MCF 10A (cell line): Measurements from ENCODE around the gene TAF8. TPM values are rescaled to one million over a fixed set of nuclear protein-coding genes. Genes with fewer than 3 reads are reported as not detected.

Source experiments
- BruUV-seq: library from RNA; stranded (reverse); fragments of 400-500 nt; replicated peaks from 2 replicates; lab custom pipeline; 2021; lab: Mats Ljungman, UMichigan
- CTCF ChIA-PET: fragments of 300-600 bp; sonication (Branson Sonifier 250); formaldehyde crosslinking; extraction: SDS; loops from one replicate; lab custom pipeline; 2021; ENCODE audit warnings: antibody characterized with exemption, inconsistent platforms; lab: Yijun Ruan, JAX
- POLR2A ChIA-PET: fragments of 300-600, 350-650 bp; sonication (Branson Sonifier 250); formaldehyde crosslinking; extraction: SDS; loops from one replicate; lab custom pipeline; 2020; ENCODE audit warnings: antibody characterized with exemption, inconsistent platforms; lab: Yijun Ruan, JAX
- DNase-seq: peaks from one replicate; pipeline ENCODE4 v3.0.0-alpha.2; 2018; ENCODE audit not compliant: unreplicated experiment
- H3K27ac Mint-ChIP-seq: one replicate; pipeline ENCODE4 v1.8.0; 2022; ENCODE audit warnings: mild to moderate bottlenecking, low read depth, mixed read lengths; ENCODE audit not compliant: unreplicated experiment
- H3K27me3 Mint-ChIP-seq: one replicate; pipeline ENCODE4 v1.8.0; 2022; ENCODE audit warnings: mixed read lengths; ENCODE audit not compliant: insufficient read depth, unreplicated experiment
- H3K36me3 Mint-ChIP-seq: one replicate; pipeline ENCODE4 v1.8.0; 2022; ENCODE audit warnings: mild to moderate bottlenecking, moderate library complexity, mixed read lengths; ENCODE audit not compliant: insufficient read depth, unreplicated experiment
- H3K4me1 Mint-ChIP-seq: one replicate; pipeline ENCODE4 v1.8.0; 2022; ENCODE audit warnings: mixed read lengths; ENCODE audit not compliant: insufficient read depth, unreplicated experiment
- H3K4me3 Mint-ChIP-seq: one replicate; pipeline ENCODE4 v1.8.0; 2022; ENCODE audit warnings: mild to moderate bottlenecking, moderate library complexity, mixed read lengths; ENCODE audit not compliant: unreplicated experiment
- H3K9me3 Mint-ChIP-seq: one replicate; pipeline ENCODE4 v1.8.0; 2022; ENCODE audit warnings: mixed read lengths; ENCODE audit not compliant: unreplicated experiment
- CTCF ChIP-seq: fragments of 200-600 bp; IDR thresholded peaks from one replicate; pipeline ENCODE4 v1.8.0; 2022; ENCODE audit warnings: antibody characterized with exemption, mild to moderate bottlenecking; ENCODE audit not compliant: unreplicated experiment
- intact Hi-C: fragments of 100-400 bp; cut with micrococcal nuclease; formaldehyde crosslinking; loops from 2 replicates; pipeline ENCODE4 v1.14.1; 2022
- total RNA-seq: library from RNA; stranded (reverse); gene quantifications from 2 replicates; pipeline ENCODE4 v1.2.3, GENCODE V29; 2022

Gene TAF8
- total RNA-seq, 1 experiment from 2014 or later, result 23.8 TPM

GRCh38 chr6:42104804-42105125 is 54.4 kb downstream of the TAF8 start:
- H3K4me3 Mint-ChIP-seq, result no peak overlapping the region
- H3K27me3 Mint-ChIP-seq, result no peaks in the 10 kb centered on the region
- H3K36me3 Mint-ChIP-seq, result peaks cover 17% of the 10 kb centered on the region
- H3K9me3 Mint-ChIP-seq, result no peaks in the 10 kb centered on the region
- ChIA-PET CTCF (interaction anchor here (0.8 to 1.2 kb wide), 2 partner anchors 9 to 35 kb away, joined by 3 to 6 read pairs; no protein-coding TSS in a partner anchor), POLR2A (interaction anchor here (1.3 kb wide), 1 partner anchor 35 kb away, joined by 4 read pairs; no protein-coding TSS in a partner anchor)
- peaks cover 14% of the 10 kb centered on the region for H3K4me1 Mint-ChIP-seq
- no TSS peak for BruUV-seq
- intact Hi-C loops, result no loop called here
- no peak overlapping the region for H3K27ac Mint-ChIP-seq
- no peak for TF ChIP-seq CTCF
- DNase-seq, result no peak

GRCh38 chr6:42105156-42105648 is 54.9 kb downstream of the TAF8 start:
- DNase-seq, result no peak
- Mint-ChIP-seq H3K9me3 (no peaks in the 10 kb centered on the region), H3K4me3 (no peak overlapping the region), H3K36me3 (peaks cover 16% of the 10 kb centered on the region), H3K4me1 (peaks cover 9% of the 10 kb centered on the region), H3K27ac (no peak overlapping the region), H3K27me3 (no peaks in the 10 kb centered on the region)
- no TSS peak for BruUV-seq
- CTCF ChIA-PET, result interaction anchor here (0.8 to 1.2 kb wide), 2 partner anchors 9 to 35 kb away, joined by 3 to 6 read pairs; no protein-coding TSS in a partner anchor
- POLR2A ChIA-PET, result interaction anchor here (1.3 kb wide), 1 partner anchor 34 kb away, joined by 4 read pairs; no protein-coding TSS in a partner anchor
- no peak for TF ChIP-seq CTCF
- intact Hi-C loops, result no loop called here

- CTCF ChIA-PET, result interaction anchor here (1.2 kb wide), 1 partner anchor 9 kb away, joined by 3 read pairs; no protein-coding TSS in a partner anchor
- intact Hi-C loops, result no loop called here
Observed at GRCh38 chr6:42105709-42106108, 55.4 kb downstream of the TAF8 start.

More at GRCh38 chr6:42105709-42106108, 55.4 kb downstream of the TAF8 start:
- POLR2A ChIA-PET, result no interaction called here
- peaks cover 6% of the 10 kb centered on the region for H3K4me1 Mint-ChIP-seq
- peaks cover 16% of the 10 kb centered on the region for H3K36me3 Mint-ChIP-seq
- H3K27me3 Mint-ChIP-seq, result no peaks in the 10 kb centered on the region
- no peak for TF ChIP-seq CTCF
- H3K4me3 Mint-ChIP-seq, result no peak overlapping the region
- BruUV-seq, result TSS peak; percentile 23
- no peaks in the 10 kb centered on the region for H3K9me3 Mint-ChIP-seq
- no peak overlapping the region for H3K27ac Mint-ChIP-seq
- no peak for DNase-seq
